ENCODE results near the gene NHP2.
"Not testable (repeated sequence)": the region's sequence is repeated elsewhere in the genome, so short reads cannot be mapped to it uniquely, and the experiment has no call there.

NHP2 gene

GRCh38 chr5:178130234-178130575, 23.5 kb downstream of the NHP2 start:
- DNase-seq: not testable (repeated sequence)

- DNase-seq: no peak
Observed at GRCh38 chr5:178129296-178129695, 24.4 kb downstream of the NHP2 start.

GRCh38 chr5:178127300-178128009, 26.2 kb downstream of the NHP2 start:
- not testable (repeated sequence) for DNase-seq

GRCh38 chr5:178126556-178126955, 27.1 kb downstream of the NHP2 start:
- no peak for DNase-seq

- DNase-seq: no peak
Observed at GRCh38 chr5:178125253-178125906, 28.3 kb downstream of the NHP2 start.

- no peak for DNase-seq
Observed at GRCh38 chr5:178123966-178124925, 29.4 kb downstream of the NHP2 start.

- no peak for DNase-seq
Observed at GRCh38 chr5:178123094-178123965, 30.4 kb downstream of the NHP2 start.

- DNase-seq: no peak
Observed at GRCh38 chr5:178122346-178122745, 31.3 kb downstream of the NHP2 start.

- no peak for DNase-seq
Observed at GRCh38 chr5:178121391-178122276, 32.1 kb downstream of the NHP2 start.

- DNase-seq: peak; percentile 63
Observed at GRCh38 chr5:178120607-178121357, 32.9 kb downstream of the NHP2 start.

- DNase-seq: no peak
Observed at GRCh38 chr5:178119915-178120606, 33.6 kb downstream of the NHP2 start.

- no peak for DNase-seq
Observed at GRCh38 chr5:178117923-178118701, 35.6 kb downstream of the NHP2 start.

- peak; percentile 64 for DNase-seq
Observed at GRCh38 chr5:178116143-178116885, 37.4 kb downstream of the NHP2 start.

GRCh38 chr5:178115814-178116142, 37.9 kb downstream of the NHP2 start:
- DNase-seq: no peak

- no peak for DNase-seq
Observed at GRCh38 chr5:178115136-178115813, 38.4 kb downstream of the NHP2 start.

- DNase-seq: no peak
Observed at GRCh38 chr5:178114325-178115135, 39.2 kb downstream of the NHP2 start.

GRCh38 chr5:178113841-178114324, 39.8 kb downstream of the NHP2 start:
- DNase-seq: no peak

All from activated T-cell treated with anti-CD3 and anti-CD28 coated beads for 4 hours (primary cell).